SK-N-MC (cell line): ENCODE measurements around the gene AP3S2.

Experiments used
- DNase-seq: peaks from one replicate; pipeline ENCODE4 v3.0.0-alpha.2; 2011; ENCODE audit warnings: low read depth, low spot score
- H3K27ac ChIP-seq: fragments of 200-600 bp; sonication (generic); 2 replicates; pipeline ENCODE4 v1.5.1; 2016; ENCODE audit warnings: mixed run types
- H3K36me3 ChIP-seq: fragments of 200-600 bp; sonication (generic); 2 replicates; pipeline ENCODE4 v1.6.1; 2017; ENCODE audit warnings: antibody characterized with exemption, low read length, mixed read lengths; ENCODE audit not compliant: insufficient read depth
- H3K4me3 ChIP-seq: fragments of 200-600 bp; sonication (generic); 2 replicates; pipeline ENCODE4 v1.5.1; 2016
- H3K9ac ChIP-seq: fragments of 200-600 bp; sonication (generic); 2 replicates; pipeline ENCODE4 v1.8.0; 2017; ENCODE audit warnings: mixed run types, mixed read lengths; ENCODE audit not compliant: insufficient read length
- H3K9me3 ChIP-seq: fragments of 200-600 bp; sonication (generic); 2 replicates; pipeline ENCODE4 v1.6.1; 2017; ENCODE audit warnings: low read depth, mild to moderate bottlenecking, antibody characterized with exemption, low read length, moderate library complexity, mixed read lengths
- EZH2 ChIP-seq: fragments of 200-600 bp; sonication (generic); IDR thresholded peaks from one replicate; pipeline ENCODE4 v1.6.1; 2017; ENCODE audit warnings: antibody characterized with exemption
- FOXP2 ChIP-seq: optimal IDR thresholded peaks from 2 replicates; pipeline ENCODE3; 2011; ENCODE audit warnings: mild to moderate bottlenecking, moderate library complexity; ENCODE audit not compliant: insufficient read depth; ENCODE audit errors: extremely low read length, control extremely low read depth
- POLR2AphosphoS5 ChIP-seq: IDR thresholded peaks from 2 replicates; pipeline ENCODE4 v1.6.1; 2012; ENCODE audit warnings: mild to moderate bottlenecking, low read depth, low read length, borderline replicate concordance

The AP3S2 gene

GRCh38 chr15:89847101-89847500 lies 46.7 kb downstream of the AP3S2 start:
- H3K27ac ChIP-seq: no peak overlapping the region; the same call in 1 of the 2 replicates
- no peak overlapping the region for H3K4me3 ChIP-seq
- no peaks in the 10 kb centered on the region for H3K9me3 ChIP-seq
- no peak for DNase-seq
- H3K9ac ChIP-seq: no peak overlapping the region
- TF ChIP-seq EZH2: no peak
- TF ChIP-seq POLR2AphosphoS5: no peak
- no peak for TF ChIP-seq FOXP2
- H3K36me3 ChIP-seq: peaks cover 6% of the 10 kb centered on the region

GRCh38 chr15:89845305-89845893 lies 48.4 kb downstream of the AP3S2 start:
- peak overlapping the region; percentile 91 for H3K27ac ChIP-seq

DNA sequence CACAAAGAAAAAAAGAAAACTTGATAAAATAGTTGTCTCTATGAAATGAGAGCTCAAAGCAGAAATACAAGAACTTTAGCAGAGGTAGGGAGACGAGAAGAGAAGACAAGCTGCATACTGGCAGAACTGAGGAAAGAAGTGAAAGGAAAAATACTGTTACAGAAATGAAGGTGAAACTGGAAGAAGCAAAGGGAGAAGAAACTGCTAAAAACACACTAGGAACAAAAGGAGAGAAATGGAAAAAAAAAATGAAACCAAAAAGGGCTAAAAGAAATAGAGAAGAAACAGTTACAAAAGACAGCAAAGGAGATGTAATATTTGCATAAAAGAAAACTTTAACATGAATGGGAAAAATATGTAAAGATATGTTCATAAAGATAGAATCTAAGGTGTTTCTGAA lies 51.8 kb downstream of the AP3S2 start:
- TF ChIP-seq FOXP2 (no peak), EZH2 (no peak), POLR2AphosphoS5 (no peak)
- DNase-seq: no peak
- peaks cover 6% of the 10 kb centered on the region for H3K36me3 ChIP-seq
- no peak overlapping the region for H3K9ac ChIP-seq
- peak overlapping the region; percentile 39; the same call in 1 of the 2 replicates for H3K27ac ChIP-seq
- H3K4me3 ChIP-seq: no peak overlapping the region
- H3K9me3 ChIP-seq: no peaks in the 10 kb centered on the region

More at GRCh38 chr15:89845305-89845893, 48.4 kb downstream of the AP3S2 start:
- DNase-seq: peak; percentile 56
- Histone ChIP-seq H3K36me3 (peaks cover 8% of the 10 kb centered on the region), H3K9ac (no peak overlapping the region), H3K9me3 (no peaks in the 10 kb centered on the region), H3K4me3 (0 out of 2 replicates have a peak overlapping the region, but pooled peaks have one; percentile 4)
- no peak for TF ChIP-seq POLR2AphosphoS5
- no peak for TF ChIP-seq EZH2
- no peak for TF ChIP-seq FOXP2

DNA sequence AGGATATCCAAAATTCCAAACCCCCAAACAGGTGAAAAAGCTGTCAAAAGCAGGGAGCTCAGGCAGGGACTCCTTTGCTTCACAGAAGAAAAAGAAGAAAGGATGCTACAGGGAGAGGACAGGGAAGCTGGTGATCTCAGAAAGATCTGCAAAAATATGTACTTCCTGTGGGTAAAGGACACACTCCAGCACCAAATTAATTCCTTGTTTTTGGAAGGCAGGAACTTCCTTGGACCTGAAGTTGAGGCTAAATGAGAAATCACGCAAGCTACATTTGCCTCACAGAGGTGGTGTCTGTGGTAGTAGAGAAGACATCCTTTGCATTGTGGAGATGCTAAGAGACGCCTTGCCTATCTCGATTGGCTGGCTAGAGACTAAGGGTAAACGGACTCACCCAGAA lies 52.5 kb downstream of the AP3S2 start:
- H3K9ac ChIP-seq: no peak overlapping the region
- H3K4me3 ChIP-seq: no peak overlapping the region
- DNase-seq: no peak
- peaks cover 5% of the 10 kb centered on the region for H3K36me3 ChIP-seq
- peak overlapping the region; percentile 39; the same call in 1 of the 2 replicates for H3K27ac ChIP-seq
- H3K9me3 ChIP-seq: no peaks in the 10 kb centered on the region
- TF ChIP-seq POLR2AphosphoS5: no peak
- no peak for TF ChIP-seq FOXP2
- no peak for TF ChIP-seq EZH2

DNA sequence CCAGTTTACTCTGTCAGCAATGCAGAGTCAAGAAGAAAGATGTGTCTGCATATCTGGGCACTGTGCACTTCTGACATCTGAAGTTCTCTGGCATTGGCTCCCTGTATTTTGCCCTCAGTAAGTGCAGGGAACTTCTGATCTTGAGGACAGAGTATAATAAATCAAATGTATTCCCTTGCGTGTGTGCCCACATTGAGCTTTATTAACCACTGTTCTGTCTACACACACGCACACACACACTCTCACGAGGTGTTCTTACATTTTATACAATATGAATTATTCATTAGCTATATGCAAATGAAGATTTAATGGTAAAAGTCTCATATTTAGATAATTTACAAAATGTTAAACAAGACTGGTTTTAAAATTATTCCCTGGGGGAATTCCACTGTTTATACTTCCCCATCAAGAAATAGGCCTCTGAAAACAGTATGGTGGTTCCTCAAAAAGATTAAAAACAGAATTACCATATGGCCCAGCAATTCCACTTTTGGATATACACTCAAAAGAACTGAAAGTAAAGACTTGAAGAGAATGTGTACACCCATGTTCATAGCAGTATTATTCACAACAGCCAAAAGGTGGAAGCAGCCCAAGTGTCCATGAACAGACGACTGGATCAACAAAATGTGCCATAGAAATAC lies 54.5 kb downstream of the AP3S2 start:
- Histone ChIP-seq H3K27ac (peak overlapping the region; percentile 79), H3K9me3 (no peaks in the 10 kb centered on the region), H3K4me3 (peak overlapping the region; percentile 40; the same call in 1 of the 2 replicates), H3K36me3 (peaks cover 19% of the 10 kb centered on the region), H3K9ac (no peak overlapping the region)
- peak; percentile 80 for DNase-seq
- TF ChIP-seq POLR2AphosphoS5: no peak
- no peak for TF ChIP-seq EZH2
- no peak for TF ChIP-seq FOXP2

DNA sequence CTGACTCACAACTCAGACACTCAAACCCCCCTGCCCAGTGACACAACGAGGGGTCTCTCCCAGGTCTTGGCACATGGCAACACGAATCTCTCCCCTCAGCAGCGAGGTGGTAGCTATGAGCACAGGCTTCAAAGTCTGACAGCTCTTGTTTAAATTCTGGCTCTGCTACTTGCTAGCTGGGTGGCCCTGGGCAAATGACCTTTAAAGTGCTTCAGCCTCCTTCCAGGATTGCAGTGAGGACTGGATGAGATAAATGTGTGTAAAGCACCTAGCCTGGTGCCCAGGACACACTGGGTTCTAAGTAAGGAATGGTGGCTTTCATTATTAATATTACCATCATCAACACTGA lies 56.0 kb downstream of the AP3S2 start:
- Histone ChIP-seq H3K9me3 (no peaks in the 10 kb centered on the region), H3K9ac (peak overlapping the region; percentile 43), H3K36me3 (peaks cover 30% of the 10 kb centered on the region), H3K4me3 (no peak overlapping the region), H3K27ac (peak overlapping the region; percentile 93)
- no peak for DNase-seq
- TF ChIP-seq FOXP2 (no peak), POLR2AphosphoS5 (no peak), EZH2 (no peak)

DNA sequence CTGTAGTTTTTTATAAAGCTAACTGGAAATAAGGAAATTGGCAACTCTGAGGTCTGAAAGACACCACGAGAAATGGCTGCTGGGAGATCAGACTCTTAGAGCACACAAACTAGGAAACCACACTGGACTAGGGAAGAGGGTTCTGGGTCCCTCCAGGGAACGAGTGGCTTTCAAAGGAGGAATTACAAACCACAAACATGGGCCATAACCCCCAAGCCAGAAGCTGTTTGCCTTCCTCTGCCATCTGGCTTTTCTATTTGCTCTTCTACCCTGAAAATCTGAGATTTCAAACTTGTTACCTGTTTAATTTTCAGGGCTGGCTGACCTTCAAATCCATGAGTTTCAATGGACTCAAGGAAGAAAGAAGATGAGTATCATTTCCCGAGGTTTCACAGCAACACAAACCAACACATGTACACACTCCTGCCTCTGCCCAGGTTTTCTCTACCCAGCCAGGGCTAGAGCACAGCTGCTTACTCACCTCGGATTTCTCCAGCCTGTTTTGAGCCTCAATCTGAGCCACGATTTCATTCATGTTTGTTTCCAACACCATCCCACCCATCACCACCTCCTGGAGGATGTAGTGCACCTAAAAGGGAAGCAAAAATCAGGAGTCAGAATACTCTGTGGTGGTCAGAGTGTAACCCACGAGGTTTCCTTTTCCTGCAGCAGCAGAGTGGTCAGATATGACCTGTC lies 56.5 kb downstream of the AP3S2 start:
- H3K36me3 ChIP-seq: peaks cover 33% of the 10 kb centered on the region
- no peaks in the 10 kb centered on the region for H3K9me3 ChIP-seq
- H3K27ac ChIP-seq: peak overlapping the region; percentile 93
- TF ChIP-seq FOXP2 (no peak), POLR2AphosphoS5 (no peak), EZH2 (no peak)
- H3K9ac ChIP-seq: peak overlapping the region; percentile 43
- DNase-seq: no peak
- peak overlapping the region; percentile 47 for H3K4me3 ChIP-seq
